GM10847 (cell line): ENCODE data around the gene OMP.

Source experiments
- POLR2A ChIP-seq: IDR thresholded peaks from 2 replicates; pipeline ENCODE4 v1.6.1; 2011; ENCODE audit not compliant: insufficient read length; ENCODE audit errors: extremely low read depth

Gene OMP

DNA sequence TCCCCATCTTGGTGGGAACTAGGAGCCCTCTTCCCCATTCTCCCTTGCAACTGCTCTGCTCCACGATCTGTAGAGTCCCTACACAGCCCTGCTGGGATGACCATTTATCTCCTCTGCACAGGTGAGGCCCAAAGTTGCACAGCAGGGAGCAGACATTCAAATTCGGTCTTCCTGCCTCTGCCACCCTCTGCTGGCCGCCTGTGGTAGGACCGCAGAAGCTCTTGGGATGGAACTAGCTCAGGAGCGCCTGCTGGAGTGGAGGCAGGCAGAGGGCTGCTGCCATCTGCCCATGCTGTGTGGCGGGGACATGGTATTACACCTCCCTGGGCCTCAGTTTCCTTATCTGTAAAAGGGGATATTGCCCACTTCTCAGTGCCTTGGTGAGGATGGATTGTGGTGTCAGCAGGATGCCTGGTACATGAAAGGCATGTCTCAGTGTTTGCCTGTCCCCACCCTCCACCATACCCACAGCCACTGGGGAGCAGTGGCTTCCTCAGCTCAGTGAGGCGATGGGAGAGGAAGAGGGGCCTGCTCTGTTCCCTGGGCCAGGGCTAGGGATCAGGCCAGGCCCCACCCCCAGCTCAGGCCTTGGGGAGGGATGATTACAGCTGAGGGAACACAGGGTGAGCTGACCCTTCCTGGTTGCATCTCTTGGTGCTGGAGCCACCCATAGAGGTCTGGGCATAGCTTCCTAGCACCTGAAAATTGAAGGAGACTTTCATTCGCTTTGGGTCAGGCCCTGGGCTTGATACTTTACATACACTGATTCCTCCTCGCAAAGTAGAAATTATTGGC lies 11.3 kb upstream of the OMP start:
- no peak for TF ChIP-seq POLR2A

DNA sequence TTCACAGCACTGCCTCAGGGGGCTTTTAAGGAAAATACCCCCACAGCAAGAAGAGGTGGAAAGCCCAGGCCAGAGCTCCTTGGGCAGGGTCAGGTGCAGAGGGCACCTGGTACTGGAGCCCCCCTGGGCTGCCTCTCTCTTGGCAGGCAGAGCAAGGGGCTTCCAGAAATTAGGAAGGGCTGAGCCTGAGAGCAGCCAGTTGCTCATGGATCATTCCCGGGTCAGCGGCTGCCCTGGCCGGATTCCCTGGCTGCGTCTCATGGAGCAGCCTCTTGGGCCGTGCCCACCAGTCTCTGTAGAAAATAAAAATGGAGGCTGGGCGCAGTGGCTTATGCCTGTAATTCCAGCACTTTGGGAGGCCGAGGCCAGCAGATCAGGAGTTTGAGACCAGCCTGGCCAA lies 10.3 kb upstream of the OMP start:
- no peak for TF ChIP-seq POLR2A

DNA sequence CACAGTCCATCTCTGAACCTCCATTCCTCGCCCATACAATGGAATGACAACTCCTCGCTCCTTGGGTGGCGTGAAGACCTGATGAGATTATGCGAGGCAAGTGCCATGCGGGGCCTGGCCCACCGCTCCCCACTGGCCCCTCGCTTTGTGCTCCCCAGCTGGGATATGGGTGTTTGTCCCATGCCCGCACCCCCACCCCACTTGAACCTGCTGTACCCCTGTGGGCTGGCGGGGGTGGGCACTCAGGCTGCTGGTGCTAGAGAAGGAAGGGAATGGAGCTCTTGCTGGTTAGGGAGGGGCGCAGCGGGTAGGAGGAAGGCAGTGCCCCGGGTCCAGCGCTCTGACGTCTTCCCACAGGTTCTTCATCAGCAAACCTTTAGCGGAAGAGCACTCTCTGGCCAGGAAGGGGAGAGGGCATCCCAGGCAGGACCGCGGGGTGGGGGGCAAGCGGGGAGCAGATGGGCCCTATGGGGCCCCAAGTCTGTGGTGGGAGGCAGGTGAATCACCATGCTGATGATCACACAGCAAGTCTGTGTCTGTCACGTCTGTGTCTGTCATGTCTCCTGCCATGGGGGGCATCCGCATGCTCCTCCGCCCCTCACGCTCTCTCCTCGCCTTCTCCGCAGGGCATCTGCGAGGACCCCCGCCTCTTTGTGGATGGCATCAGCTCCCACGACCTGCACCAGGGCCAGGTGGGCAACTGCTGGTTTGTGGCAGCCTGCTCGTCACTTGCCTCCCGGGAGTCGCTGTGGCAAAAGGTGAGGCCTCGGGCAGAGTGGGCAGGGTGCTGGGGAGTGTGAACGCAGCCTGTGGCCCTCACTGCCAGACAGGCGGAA lies 9.4 kb upstream of the OMP start:
- no peak for TF ChIP-seq POLR2A

DNA sequence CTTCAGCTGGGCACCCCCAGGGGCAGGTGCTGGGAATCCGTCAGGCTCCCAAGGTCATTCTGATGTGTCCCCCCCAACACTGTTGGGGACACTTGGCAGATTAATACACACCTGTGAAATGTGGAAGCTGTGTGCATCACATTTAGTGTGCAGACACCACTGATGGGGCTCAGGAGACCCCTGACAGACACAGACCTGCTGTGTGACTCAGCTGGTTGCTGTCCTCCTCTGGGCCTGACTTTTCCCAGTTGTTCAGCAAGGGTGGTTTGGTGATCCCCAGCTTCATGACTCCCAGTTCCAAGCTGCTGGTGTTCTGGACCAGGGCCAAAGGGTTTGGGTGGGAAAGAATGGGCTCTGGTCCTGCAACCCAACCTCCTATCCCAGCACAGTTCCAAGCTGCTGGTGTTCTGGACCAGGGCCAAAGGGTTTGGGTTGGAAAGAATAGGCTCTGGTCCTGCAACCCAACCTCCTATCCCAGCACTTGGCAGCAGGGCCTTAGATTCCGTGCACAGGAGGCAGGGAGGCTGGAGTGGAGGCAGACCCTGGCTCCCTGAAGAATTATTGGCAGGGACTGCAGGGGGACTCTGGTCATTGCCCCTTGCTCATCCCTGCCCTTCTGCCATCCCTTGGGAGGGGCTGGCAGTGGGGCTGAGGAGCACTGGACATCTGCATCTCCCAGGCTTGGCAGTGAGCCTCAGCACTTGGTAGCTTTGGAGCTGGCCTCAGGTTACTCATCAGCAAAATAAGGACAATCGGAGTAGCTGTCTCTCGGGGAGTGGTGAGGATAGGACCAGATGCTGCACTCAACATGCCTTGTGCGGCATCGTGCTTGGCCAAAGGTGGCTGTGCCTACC lies 8.4 kb upstream of the OMP start:
- TF ChIP-seq POLR2A = no peak

DNA sequence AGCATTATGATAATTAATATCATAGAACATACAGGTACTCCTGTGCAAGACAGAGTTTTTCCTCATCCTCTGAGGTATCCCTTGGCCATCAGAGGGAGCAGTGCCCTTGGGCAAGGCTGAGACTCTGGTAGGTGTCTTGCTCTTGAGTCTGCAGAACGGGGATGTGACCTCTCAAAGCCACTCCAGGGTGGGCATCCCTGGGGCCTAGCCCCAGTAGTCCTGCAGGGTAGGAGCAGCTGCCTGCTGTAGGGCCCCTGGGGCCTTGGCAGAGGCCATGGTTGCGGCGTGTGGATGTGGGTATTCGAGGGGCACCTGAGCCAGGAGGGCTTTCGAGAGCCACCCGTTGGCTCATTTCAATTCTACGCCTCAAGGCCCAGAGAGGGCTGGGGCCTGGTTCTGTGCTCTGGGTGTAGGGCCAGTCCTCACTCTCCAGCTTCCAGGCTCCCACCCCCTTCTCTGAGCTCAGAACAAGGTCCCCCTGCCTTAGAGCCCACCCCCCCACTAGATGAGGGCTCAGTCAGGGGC lies 7.7 kb upstream of the OMP start:
- no peak for TF ChIP-seq POLR2A

DNA sequence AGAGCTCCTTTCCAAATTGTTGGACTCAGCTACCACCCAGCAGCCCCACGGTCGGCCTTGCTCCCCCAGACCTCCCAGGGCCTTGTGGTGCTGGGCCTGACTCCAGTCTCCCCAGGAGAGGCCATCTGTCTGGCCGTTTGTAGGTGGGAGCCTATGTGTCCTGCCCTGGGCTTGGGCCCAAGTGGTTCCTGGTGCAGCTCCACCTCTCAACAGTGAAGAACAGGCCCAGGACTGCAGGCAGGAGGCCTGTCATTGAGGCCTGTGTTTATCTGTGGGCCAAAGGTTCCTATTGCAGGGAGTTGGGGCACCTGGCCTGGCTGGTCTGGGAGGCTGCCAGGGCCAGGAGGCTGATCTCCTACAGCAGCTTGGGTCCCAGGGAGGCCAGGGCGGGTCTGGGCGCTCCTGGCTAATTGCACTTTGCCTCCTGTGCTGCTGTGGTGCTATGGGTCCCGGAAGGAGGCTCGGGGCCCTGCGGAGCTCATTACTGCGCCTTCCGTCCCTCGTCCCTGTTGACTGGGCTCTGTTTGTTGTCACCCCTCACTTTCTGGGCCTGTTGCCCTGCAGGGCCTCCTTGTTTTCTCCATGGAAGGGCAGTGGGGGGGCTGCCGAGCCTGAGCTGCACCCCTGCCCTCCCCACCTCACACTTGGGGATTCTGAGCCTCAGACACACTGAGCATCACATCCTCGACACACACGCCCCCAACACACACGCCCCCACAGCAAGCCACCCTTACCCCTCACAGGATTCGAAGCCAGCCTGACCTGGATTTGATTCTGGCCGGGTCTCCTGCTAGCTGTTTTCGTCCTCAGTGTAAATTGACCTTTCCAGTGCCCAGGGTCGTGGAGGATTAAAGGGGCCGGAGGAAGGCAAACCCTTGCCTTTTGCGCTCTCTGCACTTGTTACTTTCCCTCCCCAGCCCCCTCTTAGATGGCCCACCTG lies 6.8 kb upstream of the OMP start:
- TF ChIP-seq POLR2A = no peak

DNA sequence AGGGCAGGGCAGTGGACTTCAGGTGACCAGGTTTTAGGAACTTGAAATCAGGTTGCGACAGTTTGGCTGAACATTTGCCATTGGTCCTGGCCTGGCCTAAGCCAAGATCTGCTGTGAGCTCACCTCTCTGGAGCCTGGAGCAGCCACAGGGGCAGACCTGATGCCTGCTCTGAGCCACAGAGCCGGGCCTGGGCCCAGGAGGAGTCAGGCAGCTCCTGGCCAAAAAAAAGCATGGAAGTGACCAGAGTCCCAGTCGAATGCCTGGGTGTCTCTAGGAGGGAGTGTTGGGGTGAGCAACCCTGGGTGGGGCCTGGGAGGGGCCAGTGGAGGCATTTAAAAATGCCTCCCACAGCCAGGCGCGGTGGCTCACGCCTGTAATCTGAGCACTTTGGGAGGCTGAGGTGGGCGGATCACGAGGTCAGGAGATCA lies 6.0 kb upstream of the OMP start:
- TF ChIP-seq POLR2A = no peak

DNA sequence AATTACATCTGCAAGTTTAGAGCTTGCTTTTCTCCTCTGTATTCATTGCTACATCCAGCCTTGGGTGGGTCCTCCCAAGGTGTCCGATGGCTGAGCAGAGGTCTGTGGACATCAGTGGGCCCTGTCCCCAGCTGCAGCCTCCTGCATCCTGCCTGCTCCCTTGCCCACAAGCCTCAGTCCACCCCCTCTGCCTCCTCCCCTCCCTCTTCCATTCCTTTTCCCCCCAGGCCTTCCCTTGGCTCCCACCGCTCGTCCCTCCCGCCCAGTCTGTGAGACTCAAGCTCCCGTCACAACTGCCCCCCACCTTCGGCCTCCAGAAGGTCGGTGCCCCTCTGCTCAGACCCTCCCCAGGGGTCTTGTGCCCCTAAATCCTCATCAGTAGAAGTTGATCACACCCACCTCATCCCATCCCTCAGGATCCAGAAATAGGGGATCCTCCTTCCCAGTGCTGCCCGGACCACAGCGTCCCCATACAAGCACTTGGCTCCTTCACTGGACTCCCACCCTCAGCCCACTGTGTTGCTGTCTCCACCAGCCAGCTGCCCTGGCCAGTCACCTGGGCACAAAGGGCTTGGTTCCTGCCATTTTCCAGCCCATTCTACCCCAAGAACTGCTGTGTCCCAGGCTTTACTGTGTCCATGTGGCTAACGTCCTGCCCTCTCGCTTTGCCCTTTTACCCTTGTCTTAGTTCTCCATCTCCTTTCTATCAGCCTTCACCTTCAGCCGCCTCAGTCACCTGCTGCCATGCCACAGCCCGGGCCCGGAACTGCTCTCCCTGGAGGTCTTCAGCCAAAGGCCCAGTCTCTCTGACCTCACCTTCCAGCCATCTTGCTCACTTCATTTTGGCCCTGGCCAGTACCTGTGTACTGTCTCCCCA lies 2.2 kb upstream of the OMP start:
- TF ChIP-seq POLR2A = no peak

DNA sequence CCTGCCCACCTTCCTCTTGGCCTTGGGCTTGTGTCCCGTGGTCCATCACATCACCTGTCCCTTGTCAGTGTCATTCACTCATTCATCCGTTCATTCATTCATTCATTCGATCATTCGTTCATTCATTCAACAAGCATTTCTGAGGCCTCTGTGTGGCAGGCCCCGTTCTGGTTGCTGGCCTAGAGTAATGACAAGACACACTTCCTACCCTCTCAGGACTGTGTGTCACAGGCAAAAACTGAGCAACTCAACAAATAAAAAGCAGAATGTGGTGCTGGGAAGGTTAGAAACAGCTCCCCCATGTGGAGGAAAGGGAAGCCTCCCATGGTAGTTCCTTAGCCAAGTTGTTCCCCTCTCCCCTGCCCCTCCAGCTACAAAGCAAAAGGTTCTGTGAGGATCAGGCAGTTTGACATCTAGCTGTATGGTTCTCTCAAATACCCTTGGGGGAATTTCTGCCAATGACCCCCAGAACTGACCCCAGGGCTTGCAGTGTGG lies 1.6 kb upstream of the OMP start:
- no peak for TF ChIP-seq POLR2A

DNA sequence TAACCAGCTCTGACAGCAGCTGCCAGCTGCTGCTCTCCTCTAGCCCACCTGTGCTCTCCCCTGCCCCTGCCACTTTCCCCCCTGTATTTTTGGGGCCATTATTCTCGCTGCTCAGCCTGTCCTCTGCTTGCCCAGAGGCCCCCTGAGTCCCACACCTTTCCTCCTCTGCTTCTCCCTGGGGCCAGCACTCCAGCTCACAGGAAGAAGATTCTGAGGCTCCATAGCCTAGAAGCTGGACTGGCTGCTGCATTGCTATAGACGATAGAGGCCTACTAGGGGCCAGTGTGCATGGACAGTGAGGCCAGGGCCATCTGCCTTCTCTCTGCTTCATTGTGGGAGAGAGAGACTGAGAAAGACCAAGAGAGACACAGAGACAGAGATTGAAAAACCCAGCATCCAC lies 679 bp downstream of the OMP start:
- TF ChIP-seq POLR2A = no peak

DNA sequence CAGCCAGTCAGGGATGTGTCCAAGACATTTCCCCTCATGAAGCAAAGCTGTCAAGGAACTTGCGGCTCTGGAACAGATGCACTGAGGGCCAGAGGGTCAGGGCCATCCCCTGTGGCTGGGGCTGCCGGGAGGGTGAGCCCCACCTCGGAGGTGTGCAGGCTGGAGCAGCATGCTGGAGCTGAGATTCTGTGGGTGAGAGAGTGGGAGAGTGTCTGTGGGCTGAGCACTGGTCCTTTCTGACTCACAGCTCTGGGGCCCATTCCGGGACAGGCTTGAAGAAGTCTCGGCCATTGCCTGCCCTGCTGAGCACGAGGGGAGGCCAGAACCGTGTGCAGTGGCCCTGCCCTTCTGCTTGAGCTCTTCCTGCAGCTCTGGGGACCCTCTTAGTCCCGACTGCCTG lies 2.1 kb downstream of the OMP start:
- no peak for TF ChIP-seq POLR2A

DNA sequence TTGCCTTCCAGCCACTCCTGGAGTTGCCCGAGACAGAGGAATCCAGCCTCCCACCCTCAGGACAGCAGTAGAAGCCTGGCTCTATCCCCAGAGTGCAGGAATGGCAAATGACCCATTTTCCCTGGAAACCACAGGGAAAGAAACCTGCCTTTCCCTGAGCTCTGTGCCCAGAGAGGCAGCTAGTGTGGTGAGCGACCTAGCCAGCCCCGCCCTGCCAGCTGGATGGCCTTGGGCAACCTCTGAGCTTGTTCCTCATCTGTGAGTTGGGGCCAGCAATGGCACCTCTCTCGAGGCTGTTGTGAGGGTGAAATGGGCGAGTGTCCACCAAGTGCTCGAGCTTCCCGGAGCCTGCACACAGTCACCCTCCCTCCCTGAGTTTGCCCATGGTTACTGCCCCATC lies 3.7 kb downstream of the OMP start:
- TF ChIP-seq POLR2A = no peak

DNA sequence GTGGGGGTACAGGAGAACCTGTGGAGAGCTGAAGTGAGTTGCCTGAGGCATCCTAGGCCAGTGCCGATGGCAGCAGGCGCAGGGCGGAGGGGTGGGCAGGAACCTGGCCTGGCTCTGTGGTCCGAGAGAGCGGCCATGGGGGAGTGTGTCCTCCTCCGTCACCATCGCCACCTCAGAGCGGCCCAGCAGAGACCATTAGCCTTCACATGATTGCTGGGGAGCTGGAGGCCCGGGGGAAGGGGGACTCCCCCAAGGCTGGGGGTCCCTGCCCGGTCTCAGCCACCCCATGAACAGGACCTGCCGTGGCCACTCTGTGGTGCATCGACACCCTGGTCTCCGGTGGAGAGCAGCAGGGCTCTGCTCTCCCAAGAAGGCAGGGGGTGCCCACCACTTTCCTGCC lies 4.1 kb downstream of the OMP start:
- no peak for TF ChIP-seq POLR2A
